Astrocyte of the spinal cord (primary cell): ENCODE data around the gene AGPS.

ENCODE experiments used
- DNase-seq: peaks from one replicate; pipeline ENCODE4 v3.0.0; 2011; ENCODE audit warnings: low read depth, low spot score
- H3K4me3 ChIP-seq: 2 replicates; pipeline ENCODE4 v1.5.1; 2011; ENCODE audit warnings: low read depth, mild to moderate bottlenecking, low read length, moderate library complexity
- in situ Hi-C: cut with HindIII; loops from 2 replicates; pipeline ENCODE4 v1.10.0; 2017; ENCODE audit warnings: low sequenced_read_pairs
- TF ChIP-seq, protein P1 (sequence below): IDR thresholded peaks from 2 replicates; pipeline ENCODE4 v1.5.1; 2012; ENCODE audit warnings: low read depth, mild to moderate bottlenecking, low read length, inconsistent platforms

AGPS gene

DNA sequence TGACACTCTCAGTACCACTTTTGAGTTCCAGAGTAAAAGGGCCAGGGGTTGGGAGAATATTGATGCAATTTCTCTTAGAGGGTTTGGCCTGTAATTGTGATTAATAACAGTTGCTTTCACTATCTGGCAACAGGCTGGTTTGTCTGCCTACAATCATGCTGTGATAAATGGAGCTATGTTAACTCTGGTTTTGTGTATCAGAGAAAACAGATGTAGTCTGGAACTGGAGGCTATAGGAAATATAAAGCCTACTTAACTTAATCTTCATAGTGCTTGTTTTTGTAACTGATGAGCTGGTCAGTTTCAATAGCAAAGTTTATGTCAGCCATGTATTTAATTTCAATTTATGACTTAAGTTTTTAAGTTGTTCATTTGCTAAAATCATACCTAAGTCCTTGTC, 138.0 kb downstream of the AGPS start:
- in situ Hi-C loops: no loop called here
- no peak overlapping the region for H3K4me3 ChIP-seq
- no peak for DNase-seq
- TF ChIP-seq, protein P1, sequence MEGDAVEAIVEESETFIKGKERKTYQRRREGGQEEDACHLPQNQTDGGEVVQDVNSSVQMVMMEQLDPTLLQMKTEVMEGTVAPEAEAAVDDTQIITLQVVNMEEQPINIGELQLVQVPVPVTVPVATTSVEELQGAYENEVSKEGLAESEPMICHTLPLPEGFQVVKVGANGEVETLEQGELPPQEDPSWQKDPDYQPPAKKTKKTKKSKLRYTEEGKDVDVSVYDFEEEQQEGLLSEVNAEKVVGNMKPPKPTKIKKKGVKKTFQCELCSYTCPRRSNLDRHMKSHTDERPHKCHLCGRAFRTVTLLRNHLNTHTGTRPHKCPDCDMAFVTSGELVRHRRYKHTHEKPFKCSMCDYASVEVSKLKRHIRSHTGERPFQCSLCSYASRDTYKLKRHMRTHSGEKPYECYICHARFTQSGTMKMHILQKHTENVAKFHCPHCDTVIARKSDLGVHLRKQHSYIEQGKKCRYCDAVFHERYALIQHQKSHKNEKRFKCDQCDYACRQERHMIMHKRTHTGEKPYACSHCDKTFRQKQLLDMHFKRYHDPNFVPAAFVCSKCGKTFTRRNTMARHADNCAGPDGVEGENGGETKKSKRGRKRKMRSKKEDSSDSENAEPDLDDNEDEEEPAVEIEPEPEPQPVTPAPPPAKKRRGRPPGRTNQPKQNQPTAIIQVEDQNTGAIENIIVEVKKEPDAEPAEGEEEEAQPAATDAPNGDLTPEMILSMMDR: no peak

DNA sequence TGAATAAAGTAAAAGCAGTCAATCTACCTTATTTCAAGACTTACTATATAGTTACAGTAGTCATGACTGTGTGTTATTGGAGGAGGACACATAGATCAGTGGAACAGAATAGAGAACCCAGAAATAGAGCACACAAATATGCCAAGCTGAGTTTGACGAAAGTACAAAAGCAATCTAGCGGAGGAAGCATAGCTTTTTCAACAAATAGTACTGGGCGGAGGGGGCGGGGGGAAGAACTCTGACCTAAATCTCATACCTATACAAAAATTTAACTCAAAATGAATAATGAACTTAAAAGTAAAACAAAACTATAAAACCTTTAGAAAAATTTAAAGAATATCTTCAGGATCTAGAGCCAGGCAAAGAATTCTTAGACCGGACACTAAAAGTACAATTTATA, 139.1 kb downstream of the AGPS start:
- TF ChIP-seq, protein P1: no peak
- DNase-seq: no peak
- H3K4me3 ChIP-seq: no peak overlapping the region
- in situ Hi-C loops: no loop called here

DNA sequence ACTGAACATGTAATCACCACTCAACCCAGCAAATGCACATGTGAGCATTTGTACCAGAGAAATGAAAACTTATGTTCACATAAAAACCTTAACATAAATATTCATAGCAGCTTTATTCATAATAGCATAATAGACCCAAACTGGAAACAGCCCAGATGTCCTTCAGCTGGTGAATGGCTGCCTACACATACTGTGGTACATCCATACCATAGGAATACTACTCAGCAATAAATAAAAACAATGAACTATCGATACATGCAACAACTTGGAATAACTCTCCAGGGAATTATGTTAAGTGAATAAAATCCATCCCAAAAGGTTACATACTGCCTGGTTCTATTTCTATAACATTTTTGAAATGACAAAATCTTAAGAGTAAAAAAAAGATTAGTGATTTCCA, 140.0 kb downstream of the AGPS start:
- TF ChIP-seq, protein P1: no peak
- no peak overlapping the region for H3K4me3 ChIP-seq
- no peak for DNase-seq
- in situ Hi-C loops: no loop called here

DNA sequence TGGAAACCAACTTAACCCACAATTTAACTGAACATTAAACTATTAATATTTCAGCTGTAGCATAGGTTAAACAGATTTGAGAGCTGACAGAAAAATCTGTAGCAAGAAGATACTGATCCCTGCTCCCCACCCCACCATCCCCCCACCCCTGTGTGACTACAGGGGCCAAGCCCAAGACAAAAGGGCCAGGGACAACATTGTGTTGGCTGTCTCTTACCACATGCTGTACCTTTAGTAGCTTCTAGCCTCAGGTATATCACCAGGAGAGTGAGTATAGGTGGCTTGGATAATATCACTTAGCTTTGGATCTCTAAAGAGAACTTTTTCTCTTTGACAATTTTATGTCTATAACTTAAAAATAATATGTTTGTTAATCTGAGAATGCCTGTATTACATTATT, 140.7 kb downstream of the AGPS start:
- in situ Hi-C loops: no loop called here

DNA sequence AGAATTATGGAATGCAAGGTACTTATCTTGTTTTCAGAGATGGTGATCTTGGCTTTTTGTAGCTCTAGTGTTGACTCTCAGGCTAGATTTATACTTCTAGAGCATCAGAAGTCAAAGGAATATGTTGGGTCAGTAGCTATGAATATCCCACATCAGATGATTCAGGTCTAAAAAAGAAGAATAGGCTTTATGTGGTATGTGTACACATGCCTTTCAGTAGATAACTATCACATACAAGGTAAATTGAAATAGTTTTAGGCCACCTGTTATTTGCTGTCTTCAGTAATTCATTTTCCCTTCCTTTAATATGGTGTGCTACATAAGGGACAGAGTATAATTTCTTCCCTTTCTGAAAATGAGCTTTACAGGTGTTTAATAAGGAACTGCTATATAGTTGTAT, 142.4 kb downstream of the AGPS start:
- TF ChIP-seq, protein P1: no peak
- in situ Hi-C loops: no loop called here
- no peak overlapping the region for H3K4me3 ChIP-seq
- DNase-seq: no peak

More for the DNA sequence above, 140.7 kb downstream of the AGPS start:
- no peak overlapping the region for H3K4me3 ChIP-seq
- DNase-seq: no peak
- TF ChIP-seq, protein P1: no peak

DNA sequence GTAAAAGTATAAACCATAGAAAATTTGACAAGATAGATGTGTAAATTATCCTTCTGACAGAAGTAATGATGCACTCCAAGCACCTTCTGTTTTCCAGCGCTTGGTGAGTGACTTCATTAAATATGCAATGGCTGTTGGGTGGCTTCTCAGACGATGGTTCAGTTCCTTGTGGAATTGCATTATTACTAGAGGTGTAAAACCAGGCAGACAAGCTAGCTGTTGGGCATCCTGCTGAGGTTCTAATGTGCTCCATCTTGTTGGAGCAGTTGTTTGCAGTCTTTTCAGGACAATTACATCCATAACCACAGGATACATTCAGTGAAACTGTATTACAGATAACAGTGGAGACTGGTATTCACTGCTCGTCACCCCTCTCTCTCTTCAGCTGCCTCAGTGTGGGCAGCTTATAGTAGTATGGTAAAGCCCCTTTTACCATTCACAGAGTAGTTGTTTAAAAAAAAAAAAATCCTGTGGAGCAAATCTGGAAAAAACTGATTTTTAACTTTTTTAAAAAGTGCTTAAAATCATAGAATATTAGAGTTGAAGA, 143.5 kb downstream of the AGPS start:
- in situ Hi-C loops: no loop called here

More for the DNA sequence above, 143.5 kb downstream of the AGPS start:
- TF ChIP-seq, protein P1: no peak
- no peak overlapping the region for H3K4me3 ChIP-seq
- no peak for DNase-seq
